Hematopoietic multipotent progenitor cell treated with erythropoietin and hydrocortisone succinate and interleukin-3 and kit ligand, for 17 days (in vitro differentiated cells): ENCODE measurements around the gene DLG2.

Experiments
- DNase-seq: peaks from one replicate; pipeline ENCODE4 v3.0.0-alpha.2; 2015; ENCODE audit warnings: low spot score

The DLG2 gene

DNA sequence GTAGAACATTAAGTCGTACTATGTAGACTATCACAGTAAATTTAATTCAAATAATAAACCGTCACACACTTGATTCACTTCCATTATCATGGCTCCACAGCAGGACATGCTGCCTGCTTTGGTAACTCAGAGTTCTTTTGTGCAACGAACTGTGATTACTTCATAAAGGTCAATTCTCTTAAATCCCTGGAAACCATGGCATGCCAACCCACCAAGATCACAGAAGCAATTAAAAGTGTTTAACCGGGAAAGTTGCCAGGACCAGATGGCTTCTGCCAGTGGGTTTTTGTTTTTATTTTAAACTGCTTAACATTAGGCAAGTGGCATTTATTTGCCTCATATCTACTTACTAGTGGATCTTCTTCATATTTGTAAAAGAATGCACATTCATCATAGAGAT lies 1162.1 kb downstream of the DLG2 start:
- no peak for DNase-seq

DNA sequence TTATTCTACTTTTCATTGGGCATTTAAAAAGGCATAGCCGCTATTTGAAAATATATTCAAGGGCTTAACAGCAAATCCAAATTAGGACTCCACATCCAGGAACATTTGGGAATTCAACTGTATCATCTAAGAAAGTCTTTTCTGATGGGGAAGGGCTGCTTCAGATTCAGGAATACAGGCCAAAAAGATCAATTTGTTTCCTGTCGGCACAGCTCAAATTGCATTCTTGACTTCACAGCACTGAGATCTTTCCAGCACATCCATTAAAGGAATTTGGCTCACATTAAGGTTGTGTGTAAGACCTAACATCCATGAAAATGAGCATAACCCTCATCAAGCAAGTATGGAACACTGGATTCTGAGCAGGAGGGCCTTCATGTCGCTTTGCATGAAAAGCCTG lies 1171.5 kb downstream of the DLG2 start:
- no peak for DNase-seq

DNA sequence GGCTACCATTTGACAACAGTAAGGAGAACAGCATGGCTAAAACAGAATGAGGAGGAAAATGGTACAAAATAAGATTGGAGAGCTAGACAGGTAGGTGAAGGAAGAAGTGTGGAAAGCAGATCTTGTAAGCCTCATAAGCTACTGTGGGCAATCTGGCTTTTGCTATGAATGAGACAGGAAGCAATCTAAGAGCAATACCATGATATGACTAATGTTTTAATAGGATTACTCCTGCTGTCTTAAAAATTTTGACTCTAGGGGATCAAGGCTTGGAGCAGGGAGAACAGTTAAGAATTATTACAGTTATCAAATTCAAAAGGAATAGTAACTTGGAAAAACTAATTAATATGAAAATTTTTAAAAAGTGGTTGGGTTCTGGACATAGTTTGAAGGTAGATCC lies 1174.9 kb downstream of the DLG2 start:
- no peak for DNase-seq

DNA sequence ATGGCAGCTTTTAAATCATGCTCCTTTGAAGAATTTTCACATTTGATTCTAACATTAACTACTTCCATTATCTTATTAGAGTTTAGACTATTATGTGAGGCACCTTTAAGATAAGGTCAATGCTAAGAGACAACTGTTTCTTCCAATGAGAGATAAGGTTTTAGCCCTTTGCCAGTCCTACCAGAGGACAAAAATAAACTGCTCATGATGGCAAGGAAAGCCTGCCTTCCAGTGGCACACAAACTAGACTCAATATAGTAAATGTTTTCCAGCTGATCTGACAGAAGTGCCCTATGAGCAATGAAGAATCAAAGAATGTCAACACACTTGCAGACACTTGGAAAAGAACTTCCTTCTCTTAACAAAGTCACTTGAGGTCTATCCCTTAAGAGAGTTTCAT lies 1188.6 kb downstream of the DLG2 start:
- DNase-seq: no peak

DNA sequence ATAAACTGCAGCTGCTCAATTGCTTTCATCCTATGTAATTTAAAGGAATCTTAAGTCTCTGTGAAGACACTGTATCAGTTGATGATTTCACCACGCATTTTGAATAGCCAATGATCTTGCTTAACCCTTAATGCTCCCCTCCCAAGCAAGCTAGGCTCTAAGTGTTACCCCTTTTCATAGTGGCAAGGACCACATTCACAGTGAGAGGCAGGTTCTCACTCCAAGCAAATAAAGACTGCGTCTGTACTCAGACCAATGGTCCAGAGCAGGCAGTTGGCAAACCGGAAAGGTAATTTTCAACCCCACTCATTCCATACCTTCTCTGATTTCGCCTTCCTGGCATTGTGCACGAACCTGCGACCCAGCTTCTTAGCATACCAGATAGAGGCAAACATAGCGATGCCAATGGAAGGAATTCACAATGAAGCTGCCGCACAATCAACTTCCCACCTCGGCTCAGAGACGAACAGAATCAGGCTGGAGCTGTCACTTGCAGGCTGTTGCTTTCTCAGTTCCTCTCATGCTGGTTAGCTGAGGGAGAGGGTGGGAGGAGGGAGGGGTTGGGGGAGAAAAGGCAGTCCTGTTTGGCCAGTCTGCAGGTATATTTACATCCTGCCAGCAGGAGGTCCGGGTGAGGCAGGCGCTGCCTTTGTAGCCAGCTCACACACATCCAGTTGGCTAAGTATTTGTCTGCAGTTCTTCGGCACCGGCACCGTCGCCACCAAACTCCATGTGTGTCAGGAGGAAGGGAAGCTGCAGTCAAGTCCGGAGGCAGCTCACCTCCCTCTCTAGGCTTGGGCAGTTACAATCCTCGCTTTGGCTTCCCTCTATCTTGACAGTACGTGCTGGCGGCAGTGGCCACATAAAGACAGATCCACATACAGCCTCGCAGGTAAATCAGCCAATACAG lies 1189.8 kb downstream of the DLG2 start:
- DNase-seq: no peak

DNA sequence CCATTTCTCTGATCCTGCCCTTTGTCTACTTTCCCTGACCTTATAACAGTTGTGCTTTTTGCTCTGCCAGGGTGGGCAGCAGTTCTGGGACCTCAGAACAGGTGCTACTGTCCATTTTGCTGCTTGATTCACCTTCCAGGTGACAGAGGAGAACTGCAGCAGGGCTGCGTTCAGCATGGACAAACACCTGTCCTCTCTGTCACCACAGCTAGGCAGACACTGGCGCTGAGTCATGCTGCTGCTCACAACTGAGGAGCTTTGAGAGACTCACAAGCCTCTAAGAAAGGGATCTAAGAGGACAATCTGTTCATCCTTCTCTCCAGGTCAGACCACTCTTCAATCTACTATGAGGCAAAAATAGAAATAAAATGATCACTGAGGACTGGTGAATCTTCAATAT lies 1196.5 kb downstream of the DLG2 start:
- no peak for DNase-seq

DNA sequence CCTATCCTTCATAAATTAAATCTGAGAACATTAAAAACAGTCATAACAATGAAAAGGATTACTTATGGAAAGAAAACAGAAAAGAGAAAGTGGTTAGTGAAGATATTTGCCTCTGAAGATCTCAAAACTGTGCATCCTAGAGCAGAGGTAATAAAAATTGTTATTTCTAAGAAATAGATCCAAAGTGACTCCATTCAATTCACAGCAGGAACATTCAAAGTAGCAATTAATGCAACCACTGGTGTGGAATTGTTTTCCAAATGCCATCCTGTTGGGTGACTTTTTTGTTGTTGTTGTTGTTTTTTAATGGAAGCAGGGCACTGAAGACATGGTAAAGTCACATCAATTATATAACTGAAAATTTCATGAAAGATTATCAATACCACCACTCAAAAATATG lies 1201.5 kb downstream of the DLG2 start:
- DNase-seq: no peak

DNA sequence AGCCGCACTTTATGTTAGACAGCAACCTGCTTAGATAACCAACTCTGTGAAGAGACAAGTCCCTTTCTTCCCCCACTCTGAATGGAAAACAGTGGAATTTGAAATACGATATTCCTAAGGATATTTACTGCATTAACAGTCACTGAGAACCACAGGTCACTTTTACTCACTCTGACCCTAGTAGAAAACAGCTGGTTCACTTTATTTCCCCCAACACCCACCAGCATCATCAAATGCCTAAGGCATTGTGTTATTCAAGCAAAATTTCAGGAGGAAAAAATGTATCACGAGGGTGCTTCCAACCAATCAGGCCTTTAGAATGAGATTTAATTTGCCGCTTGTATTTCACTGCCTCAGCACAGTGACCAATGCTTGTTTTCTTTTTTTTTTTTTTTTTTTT lies 1206.9 kb downstream of the DLG2 start:
- no peak for DNase-seq

DNA sequence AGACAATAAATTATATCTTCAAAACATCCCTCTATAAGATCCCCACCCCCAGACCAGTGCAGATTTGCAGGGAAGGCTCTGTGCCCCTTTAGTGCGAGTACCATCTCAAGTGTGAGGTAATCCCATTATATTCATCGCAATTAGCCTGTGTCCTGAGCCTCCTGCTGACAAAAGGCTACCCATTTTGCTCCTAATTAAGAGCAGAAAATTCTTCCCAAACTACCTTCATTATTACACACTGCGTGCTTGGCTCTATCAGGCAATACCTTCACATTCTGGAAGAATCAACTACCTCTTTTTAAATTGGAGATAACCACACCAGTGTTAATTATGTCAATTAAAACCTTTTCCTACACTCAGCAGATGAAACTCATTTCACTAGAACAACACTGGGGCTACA lies 1207.5 kb downstream of the DLG2 start:
- DNase-seq: no peak

DNA sequence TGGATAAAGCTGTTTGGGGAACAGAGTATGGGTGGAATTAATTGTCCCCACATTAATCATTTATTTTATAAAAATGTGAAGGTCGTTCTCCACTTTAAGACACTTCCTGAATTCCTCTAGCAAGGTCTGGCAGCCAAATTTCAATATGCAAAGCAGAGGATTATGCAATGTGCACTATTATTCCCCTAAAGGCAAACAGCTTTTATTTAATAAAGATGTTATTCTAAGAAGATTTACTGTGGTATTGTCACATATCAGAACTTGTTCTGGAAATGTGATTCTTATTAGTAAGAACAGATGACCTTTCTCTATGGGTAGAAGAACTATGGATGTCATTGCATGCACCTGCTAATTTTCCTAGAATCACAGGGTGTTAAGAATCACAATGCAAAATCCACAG lies 1212.2 kb downstream of the DLG2 start:
- no peak for DNase-seq

DNA sequence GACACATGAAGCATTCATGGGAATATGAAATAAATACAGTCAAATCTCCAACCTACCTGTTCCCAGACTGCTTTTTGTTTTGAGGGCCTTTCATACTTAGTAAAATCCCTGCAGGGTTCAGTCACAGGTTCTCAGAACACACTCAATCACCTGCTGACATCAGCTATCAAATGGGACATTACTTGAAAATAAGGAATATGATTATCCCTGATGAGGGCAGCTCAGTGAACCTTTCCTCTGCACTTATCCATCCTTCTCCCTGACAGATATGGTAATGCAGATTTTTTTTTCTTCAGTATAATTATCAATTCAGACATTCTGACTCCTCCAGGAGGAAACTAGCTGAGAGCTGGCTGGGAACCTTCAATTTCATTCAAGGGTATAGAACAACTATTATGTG lies 1213.6 kb downstream of the DLG2 start:
- no peak for DNase-seq

DNA sequence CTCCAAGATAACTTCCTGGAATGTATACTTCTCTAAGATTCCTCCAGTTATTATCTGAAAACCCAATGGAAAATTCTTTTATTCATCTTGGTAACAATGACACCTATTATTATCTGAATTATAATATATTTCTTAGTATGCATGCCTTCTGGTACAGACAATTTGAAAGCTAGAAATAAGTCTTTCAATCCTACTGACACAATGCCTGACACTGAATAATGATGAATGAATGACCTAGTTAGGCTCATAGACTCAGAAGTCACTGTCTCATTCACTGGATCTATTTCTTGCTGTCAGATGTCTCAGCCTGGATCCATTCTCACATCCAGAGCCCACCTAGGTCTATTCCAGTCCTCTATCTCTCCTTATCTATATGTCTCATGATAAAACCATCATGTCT lies 1214.3 kb downstream of the DLG2 start:
- no peak for DNase-seq

DNA sequence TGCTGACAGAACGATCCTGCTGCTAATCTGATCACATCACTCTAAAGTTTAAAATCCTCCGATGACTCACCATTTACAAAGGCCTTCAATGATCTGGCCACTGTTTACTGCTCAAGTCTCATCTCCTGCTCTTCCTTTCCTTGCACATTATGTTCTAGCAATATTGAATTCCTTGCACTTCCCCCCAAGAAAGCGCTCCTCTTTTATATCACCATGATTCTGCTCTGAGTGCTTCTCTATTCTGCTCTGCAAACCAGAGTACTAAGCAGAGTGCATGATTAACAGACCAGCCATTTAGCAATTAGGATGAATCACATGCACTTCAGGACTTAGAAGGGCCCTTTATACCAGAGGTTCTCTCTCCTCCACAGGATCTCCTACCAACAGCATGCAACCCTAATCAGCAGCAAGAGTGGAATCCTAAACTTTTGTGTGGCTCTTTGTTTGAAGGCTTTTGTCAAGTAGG lies 1218.2 kb downstream of the DLG2 start:
- DNase-seq: no peak

DNA sequence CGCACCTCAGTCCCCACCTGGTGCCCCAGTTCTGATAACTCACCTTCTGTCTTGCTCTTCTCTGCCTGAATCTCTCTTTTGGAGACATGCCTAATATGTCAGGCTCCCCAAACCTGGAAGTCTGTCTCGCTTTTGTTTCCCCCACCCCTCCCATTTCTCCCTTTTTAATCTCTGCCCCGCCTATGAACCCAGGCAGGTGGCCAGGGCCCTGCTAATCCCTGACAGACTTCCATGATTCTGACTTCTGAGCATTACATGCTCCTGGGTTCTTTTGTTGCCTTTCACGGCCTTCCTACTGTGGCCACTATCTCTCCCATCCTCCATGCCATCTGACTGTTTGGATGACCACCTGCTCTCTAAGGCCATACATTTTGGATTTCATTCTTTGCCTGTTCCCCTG lies 1220.1 kb downstream of the DLG2 start:
- DNase-seq: no peak

DNA sequence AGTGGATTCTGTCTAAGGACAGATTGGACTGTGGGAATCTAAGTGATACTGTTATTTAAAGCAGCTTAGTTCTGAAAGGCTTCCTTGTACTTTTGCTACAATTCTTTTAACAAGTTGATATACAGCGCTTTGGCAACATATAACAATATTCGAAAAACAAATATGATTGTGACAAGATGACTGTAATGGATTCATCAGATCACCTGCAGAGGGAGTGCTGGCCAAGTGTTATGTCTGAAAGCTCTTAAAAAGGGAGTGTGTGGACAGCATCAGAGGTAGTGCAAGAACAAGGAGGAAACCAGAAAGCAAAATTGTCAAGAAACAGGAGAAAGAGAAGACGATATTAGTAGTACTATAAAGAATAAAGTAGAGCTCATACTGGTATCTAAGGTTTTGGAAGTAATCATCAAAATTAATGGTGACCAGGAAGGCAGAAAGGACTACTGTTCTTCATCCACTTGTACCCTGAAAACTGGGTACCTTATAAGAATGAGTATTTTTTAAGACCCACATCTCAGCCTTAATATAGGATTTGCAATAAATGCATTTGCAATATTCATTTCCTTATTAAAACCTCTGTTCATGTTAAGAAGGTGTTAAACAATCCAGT lies 1229.0 kb downstream of the DLG2 start:
- DNase-seq: no peak

DNA sequence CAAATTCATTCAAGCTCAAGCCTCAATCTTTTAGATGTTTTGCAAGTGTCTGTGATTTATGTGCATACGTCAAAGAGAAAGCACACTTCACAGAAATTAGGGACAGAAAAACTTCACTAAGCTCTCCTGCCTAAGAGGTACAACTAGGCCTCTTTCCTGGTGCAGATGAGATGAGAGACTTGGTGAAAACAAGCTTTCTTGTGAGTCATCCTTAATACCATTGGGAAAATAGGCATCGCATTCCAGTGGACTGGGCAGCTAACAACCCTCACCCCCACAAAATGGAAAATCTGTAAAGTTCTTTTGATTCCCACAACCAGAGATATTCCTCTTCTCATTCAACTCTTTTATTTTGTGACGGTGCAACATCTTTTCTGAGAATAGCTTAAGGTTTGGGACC lies 1230.6 kb downstream of the DLG2 start:
- DNase-seq: no peak

DNA sequence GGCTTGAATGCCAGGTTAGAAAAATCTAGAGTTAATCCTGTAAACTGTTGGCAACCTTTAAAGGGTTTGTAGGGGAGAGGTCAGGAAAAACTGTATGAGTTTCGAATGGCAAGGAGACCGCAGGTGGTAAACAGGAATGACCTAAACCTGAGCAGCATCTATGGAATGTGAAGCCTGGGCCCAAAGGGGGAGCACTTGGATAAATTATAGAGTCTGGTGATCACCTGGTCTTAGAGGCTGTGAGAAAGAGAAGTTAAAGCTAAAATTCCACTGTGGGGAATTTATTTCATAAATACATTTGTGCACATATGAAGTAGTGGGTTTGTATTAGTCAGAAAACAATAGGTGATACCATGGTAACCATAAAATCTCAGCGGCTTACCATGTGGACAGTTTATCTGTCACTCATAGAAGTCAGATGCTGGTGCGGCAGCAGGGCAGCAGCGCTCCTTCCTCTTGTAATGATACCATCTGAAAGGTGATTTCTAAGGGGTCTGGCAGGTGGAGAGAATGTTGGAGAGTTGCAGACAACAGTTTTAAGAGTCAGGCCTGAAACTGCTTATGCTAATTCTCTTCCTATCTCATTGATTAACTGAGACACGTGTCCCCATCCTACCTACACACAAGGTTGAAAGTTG lies 1236.6 kb downstream of the DLG2 start:
- no peak for DNase-seq

DNA sequence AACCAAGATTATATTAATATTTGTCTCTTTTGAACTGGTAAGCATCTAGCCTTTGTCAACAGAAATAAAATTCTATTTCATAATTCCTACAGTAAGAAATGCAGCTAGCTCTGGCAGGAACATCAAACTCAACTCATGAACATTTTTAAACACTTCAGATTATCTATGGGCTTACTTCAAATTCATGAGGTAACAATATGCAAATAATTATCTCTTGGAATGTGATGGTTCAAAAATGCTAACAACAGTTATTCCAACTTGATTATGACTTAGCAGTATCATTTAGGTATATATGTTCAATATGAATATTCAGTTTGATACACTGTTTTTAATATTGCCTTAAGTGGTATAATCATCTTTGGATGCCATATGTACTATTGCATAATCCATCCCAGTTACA lies 1237.4 kb downstream of the DLG2 start:
- DNase-seq: no peak

DNA sequence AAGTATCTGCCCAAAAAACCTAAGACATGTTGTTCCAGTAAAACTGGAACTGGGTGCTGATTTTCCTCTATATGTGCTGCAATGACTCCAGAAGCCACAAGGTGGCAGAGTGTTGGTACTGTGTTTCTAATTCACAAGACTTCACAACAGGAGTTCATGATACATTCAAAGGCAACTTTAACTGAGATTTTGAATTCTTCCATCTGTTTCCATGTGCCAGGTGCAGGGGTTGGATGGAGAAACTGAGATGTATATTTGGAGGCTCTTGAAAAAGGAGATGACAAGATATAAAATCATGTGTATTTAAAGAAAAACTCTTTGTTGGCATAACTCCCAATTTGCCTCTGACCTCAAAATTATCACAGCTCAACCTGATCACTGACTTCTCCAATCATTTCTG lies 1242.4 kb downstream of the DLG2 start:
- DNase-seq: peak; percentile 21

DNA sequence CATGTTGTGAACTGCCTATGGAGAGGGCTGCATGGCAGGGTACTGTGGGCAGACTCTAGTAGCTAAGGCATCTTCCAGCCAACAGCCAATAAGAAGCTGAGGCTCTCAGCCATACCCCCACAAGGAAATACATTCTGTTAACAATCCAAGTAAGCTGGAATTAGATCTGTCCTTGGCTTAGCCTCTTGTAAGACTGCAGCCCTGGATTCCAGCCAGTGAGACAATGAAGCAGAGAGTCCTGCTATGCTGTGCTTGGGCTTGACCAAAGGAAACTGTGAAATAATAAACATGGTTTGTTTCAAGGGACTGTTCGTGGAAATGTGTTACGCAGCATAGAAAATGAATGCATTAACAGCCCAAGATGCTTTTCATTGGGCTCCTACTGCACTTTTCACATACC lies 1243.6 kb downstream of the DLG2 start:
- DNase-seq: no peak

DNA sequence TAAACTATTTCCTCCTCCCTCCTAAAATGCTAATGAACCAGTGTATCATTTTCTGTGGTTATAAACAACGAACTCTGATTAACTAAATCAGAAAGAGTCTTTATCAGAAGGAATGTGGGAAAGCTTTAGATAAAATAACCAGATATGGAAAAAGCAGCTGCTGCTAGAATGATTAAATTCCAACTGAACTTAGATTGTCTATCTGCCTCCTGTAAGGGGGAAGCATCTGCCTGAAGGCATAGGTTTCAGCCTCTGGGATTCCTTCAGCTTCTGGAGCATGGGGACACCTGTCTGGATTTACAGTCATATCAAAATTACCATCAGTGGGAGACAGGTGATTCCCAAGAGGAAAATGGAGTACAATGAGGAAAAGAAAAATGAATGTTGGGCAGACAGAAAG lies 1245.5 kb downstream of the DLG2 start:
- no peak for DNase-seq

DNA sequence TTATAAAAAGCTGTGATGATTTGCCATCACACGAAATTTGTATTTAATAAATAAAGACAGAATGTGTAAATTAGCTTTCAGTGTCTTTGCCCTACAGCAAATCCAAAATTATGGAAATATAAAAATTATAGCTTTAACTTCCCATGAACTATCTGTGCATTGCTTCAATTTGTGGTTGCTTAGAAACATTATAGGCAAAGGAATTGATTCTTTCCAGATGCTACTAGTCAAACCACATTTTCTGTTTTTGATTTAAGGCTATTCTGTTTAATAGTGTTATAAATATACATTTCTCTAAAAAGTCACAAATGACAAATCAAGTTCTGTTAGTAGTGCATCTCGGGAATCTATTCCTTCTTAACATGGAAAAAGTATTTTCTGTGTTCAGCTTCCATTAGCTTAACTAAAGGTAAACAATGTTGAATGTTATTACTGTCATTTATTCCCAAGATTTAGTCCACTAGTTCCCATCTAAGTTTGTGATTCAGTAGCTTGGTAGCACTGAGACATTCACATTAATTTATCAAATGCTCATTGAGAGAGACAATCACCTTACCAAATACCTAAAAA lies 1254.7 kb downstream of the DLG2 start:
- no peak for DNase-seq

DNA sequence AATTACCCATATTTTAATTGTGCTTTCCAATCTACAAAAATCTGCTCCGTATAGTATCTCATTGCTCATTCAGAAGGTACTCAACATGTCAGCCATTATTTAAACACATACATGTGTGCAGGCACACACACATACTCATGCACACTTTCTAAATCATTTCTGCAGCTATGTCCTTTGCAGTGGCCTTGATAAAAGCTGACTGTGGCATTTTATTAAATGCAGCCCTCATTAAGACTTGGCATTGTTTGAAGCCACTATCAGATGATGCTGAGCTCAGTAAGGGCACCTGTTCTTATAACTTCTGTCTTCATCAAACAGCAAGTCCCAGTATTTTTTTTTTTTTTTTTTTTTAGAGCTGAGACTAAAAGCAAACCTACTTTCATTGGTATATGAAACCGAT lies 1269.1 kb downstream of the DLG2 start:
- no peak for DNase-seq
